Endothelial cell (in vitro differentiated cells): ENCODE results near the gene PRPF6. TPM values are rescaled to one million over a fixed set of nuclear protein-coding genes. Genes with fewer than 3 reads are reported as not detected.
"Not testable (repeated sequence)": the region's sequence is repeated elsewhere in the genome, so short reads cannot be mapped to it uniquely, and the experiment has no call there.

Experiments
- DNase-seq: peaks from one replicate; pipeline ENCODE4 v3.0.0; 2021; ENCODE audit warnings: low spot score
- H3K27ac Mint-ChIP-seq: one replicate; pipeline ENCODE4 v1.8.0; 2021; ENCODE audit warnings: mixed read lengths, inconsistent platforms; ENCODE audit not compliant: unreplicated experiment
- H3K27me3 Mint-ChIP-seq: one replicate; pipeline ENCODE4 v1.8.0; 2021; ENCODE audit warnings: mild to moderate bottlenecking, moderate library complexity, mixed read lengths, inconsistent platforms; ENCODE audit not compliant: unreplicated experiment
- H3K36me3 Mint-ChIP-seq: one replicate; pipeline ENCODE4 v1.8.0; 2021; ENCODE audit warnings: mild to moderate bottlenecking, low read depth, mixed read lengths, inconsistent platforms; ENCODE audit not compliant: unreplicated experiment
- H3K4me1 Mint-ChIP-seq: one replicate; pipeline ENCODE4 v1.8.0; 2021; ENCODE audit warnings: mild to moderate bottlenecking, mixed read lengths, inconsistent platforms; ENCODE audit not compliant: unreplicated experiment
- H3K4me3 Mint-ChIP-seq: one replicate; pipeline ENCODE4 v1.8.0; 2021; ENCODE audit warnings: mild to moderate bottlenecking, mixed read lengths, inconsistent platforms; ENCODE audit not compliant: unreplicated experiment
- H3K9me3 Mint-ChIP-seq: one replicate; pipeline ENCODE4 v1.8.0; 2021; ENCODE audit warnings: mixed read lengths, inconsistent platforms; ENCODE audit not compliant: unreplicated experiment
- total RNA-seq: library from RNA; stranded (reverse); fragmentation: NEBNext Ultra II Directional; extraction: Animal tissue kit (Norgen Biotek cat#: 25700); gene quantifications from one replicate; pipeline ENCODE4 v1.2.1, GENCODE V29; 2021; ENCODE audit not compliant: unreplicated experiment
- TF ChIP-seq, protein P1 (sequence below): fragments of 200-600 bp; sonication (generic); IDR thresholded peaks from one replicate; pipeline ENCODE4 v1.5.0; 2021; ENCODE audit warnings: antibody characterized with exemption; ENCODE audit not compliant: unreplicated experiment

Gene PRPF6
- total RNA-seq, 1 donor from 2014 or later, result 73.4 TPM

- Mint-ChIP-seq H3K9me3 (no peaks in the 10 kb centered on the region), H3K4me3 (no peak overlapping the region), H3K36me3 (peaks cover 4% of the 10 kb centered on the region), H3K4me1 (peaks cover 8% of the 10 kb centered on the region), H3K27me3 (peaks cover 9% of the 10 kb centered on the region), H3K27ac (no peak overlapping the region)
- TF ChIP-seq, protein P1, sequence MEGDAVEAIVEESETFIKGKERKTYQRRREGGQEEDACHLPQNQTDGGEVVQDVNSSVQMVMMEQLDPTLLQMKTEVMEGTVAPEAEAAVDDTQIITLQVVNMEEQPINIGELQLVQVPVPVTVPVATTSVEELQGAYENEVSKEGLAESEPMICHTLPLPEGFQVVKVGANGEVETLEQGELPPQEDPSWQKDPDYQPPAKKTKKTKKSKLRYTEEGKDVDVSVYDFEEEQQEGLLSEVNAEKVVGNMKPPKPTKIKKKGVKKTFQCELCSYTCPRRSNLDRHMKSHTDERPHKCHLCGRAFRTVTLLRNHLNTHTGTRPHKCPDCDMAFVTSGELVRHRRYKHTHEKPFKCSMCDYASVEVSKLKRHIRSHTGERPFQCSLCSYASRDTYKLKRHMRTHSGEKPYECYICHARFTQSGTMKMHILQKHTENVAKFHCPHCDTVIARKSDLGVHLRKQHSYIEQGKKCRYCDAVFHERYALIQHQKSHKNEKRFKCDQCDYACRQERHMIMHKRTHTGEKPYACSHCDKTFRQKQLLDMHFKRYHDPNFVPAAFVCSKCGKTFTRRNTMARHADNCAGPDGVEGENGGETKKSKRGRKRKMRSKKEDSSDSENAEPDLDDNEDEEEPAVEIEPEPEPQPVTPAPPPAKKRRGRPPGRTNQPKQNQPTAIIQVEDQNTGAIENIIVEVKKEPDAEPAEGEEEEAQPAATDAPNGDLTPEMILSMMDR, result no peak
- DNase-seq, result no peak
Observed at GRCh38 chr20:63958471-63958870, 22.5 kb upstream of the PRPF6 start.

DNA sequence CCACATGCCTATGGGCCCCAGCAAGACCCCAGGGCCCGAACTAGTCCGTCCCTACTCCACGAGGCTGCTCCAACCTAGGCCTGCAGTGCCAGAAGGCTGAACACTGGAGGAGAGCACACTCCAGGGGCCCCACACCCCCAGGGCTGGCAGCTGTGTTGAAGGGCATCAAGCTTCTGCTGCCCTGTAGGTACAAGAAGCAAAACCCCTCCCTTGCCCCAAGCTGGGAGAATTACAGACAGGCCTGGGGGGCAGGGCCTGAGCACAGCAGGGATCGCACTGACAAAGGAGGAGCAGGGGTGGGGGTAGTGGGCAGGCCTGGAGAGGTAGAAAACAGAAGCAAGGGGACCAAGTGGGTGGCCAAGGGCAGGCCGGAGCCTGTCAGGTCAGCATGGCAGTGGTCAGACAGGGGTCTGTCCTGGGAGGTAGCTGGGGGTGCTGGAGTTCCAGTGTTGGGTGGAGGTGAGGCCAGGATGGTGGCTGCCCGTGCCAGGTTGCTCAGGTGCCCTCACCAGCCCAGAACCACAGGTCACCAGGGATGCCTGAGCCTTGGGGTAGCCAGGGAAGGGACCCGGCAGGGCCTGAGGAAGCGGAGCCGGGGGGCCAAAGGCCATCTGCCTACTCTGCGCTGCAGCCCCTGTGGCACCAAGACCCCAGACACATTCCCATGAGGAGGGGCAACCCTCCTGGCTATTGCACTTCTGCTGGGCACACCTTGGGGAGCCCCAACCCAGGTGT is 21.8 kb upstream of the PRPF6 start:
- H3K4me3 Mint-ChIP-seq, result no peak overlapping the region
- TF ChIP-seq, protein P1, result no peak
- no peaks in the 10 kb centered on the region for H3K9me3 Mint-ChIP-seq
- peaks cover 3% of the 10 kb centered on the region for H3K4me1 Mint-ChIP-seq
- DNase-seq, result no peak
- H3K36me3 Mint-ChIP-seq, result peaks cover 4% of the 10 kb centered on the region
- H3K27me3 Mint-ChIP-seq, result peaks cover 6% of the 10 kb centered on the region
- H3K27ac Mint-ChIP-seq, result no peak overlapping the region

DNA sequence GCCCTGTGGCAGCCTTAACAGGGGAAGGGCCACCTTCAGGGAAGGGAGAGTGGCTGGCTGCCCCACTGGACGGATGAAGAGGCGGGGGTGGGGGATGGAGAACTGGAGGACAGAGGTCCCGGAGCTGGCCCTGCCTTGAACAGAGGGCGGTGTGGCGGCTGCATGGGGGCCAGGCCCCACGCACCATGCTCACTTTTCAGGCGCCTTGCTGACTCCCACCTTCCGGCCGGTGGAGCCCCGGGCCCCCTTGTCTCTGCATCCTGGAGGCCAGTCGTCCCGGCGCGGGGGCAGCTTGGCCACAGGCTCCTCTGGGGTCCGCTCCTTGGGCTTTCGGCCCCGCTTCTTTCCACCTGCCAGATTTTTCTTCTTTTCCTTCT is 21.2 kb upstream of the PRPF6 start:
- H3K27me3 Mint-ChIP-seq, result peaks cover 3% of the 10 kb centered on the region
- peaks cover 4% of the 10 kb centered on the region for H3K36me3 Mint-ChIP-seq
- H3K4me1 Mint-ChIP-seq, result no peaks in the 10 kb centered on the region
- DNase-seq, result no peak
- no peak overlapping the region for H3K27ac Mint-ChIP-seq
- H3K9me3 Mint-ChIP-seq, result no peaks in the 10 kb centered on the region
- no peak overlapping the region for H3K4me3 Mint-ChIP-seq
- TF ChIP-seq, protein P1, result no peak

- not testable (repeated sequence) for H3K4me3 Mint-ChIP-seq, H3K9me3 Mint-ChIP-seq, H3K27me3 Mint-ChIP-seq, H3K27ac Mint-ChIP-seq, DNase-seq, H3K36me3 Mint-ChIP-seq, H3K4me1 Mint-ChIP-seq
Observed at GRCh38 chr20:63960654-63961621, 20.0 kb upstream of the PRPF6 start.

GRCh38 chr20:63961664-63962425 is 19.1 kb upstream of the PRPF6 start:
- no peaks in the 10 kb centered on the region for H3K4me1 Mint-ChIP-seq
- TF ChIP-seq, protein P1, result no peak
- no peak overlapping the region for H3K27ac Mint-ChIP-seq
- H3K27me3 Mint-ChIP-seq, result peaks cover 2% of the 10 kb centered on the region
- no peak overlapping the region for H3K4me3 Mint-ChIP-seq
- no peaks in the 10 kb centered on the region for H3K9me3 Mint-ChIP-seq
- no peak for DNase-seq
- H3K36me3 Mint-ChIP-seq, result peaks cover 9% of the 10 kb centered on the region
